Measurements from ENCODE around the gene CHMP4B. TPM values are rescaled to one million over a fixed set of nuclear protein-coding genes. Genes with fewer than 3 reads are reported as not detected.

The CHMP4B gene
- total and polyA plus RNA-seq, 2 donors (not counting 1 experiment from before 2014, with no cell fraction given) = 62.3 to 83.9 TPM

DNA sequence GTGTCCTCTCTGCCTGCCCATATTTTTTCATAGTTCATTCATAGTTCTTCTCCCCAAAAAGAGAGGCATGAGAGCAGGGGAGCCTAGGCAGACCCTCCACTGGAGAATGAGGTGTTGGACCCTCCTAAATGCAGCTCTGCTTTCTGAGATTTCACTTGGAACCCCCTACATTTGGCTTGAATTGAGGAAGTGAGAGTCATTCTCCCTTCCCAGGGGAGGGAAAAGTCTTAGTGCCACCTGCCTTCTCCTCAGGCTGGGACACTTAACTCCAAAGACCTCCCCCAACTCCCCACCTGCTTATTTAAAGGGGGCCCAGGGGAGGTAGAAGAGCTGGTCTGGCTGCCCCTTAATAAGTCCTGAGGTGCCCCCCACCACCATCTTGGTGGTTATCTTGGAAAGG is 78.2 kb downstream of the CHMP4B start:
- Mint-ChIP-seq H3K9me3 (ENCODE audit: insufficient read depth) (peaks cover 7% of the 10 kb centered on the region), H3K4me1 (peaks cover 4% of the 10 kb centered on the region), H3K4me3 (no peak overlapping the region), H3K27ac (no peak overlapping the region), H3K27me3 (peaks cover 4% of the 10 kb centered on the region)
- Histone ChIP-seq H3K36me3 (replicated peaks in 1 of 2; ENCODE audit: control extremely low read depth in 1 of 2, control insufficient read depth in 1 of 2, extremely low read depth in 1 of 2, insufficient read depth in 2 of 2, low read length in 1 of 2) (no peaks in the 10 kb centered on the region), H3K4me2 (replicated peaks; ENCODE audit: low read depth, low read length, poor library complexity, severe bottlenecking) (no peak overlapping the region), H3K27ac (ENCODE audit: low read length in 2 of 2) (no peak overlapping the region), H3K9ac (ENCODE audit: low read length) (no peak overlapping the region), H2AFZ (ENCODE audit: insufficient read depth, low read depth, low read length, poor library complexity, severe bottlenecking) (no peak overlapping the region), H3K79me2 (ENCODE audit: control insufficient read depth, insufficient read depth, low read length) (no peaks in the 10 kb centered on the region), H3K4me3 (ENCODE audit: control extremely low read depth in 1 of 5, extremely low read depth in 1 of 5, insufficient read depth in 1 of 5, low read depth in 2 of 5, low read length in 4 of 5) (no peak overlapping the region), H4K20me1 (ENCODE audit: control insufficient read depth, insufficient read depth, low read length, poor library complexity, severe bottlenecking) (no peaks in the 10 kb centered on the region), H3K27me3 (replicated peaks in 1 of 4; ENCODE audit: control extremely low read depth in 1 of 4, control insufficient read depth in 3 of 4, insufficient read depth in 4 of 4, low read length in 3 of 4) (no peaks in the 10 kb centered on the region), H3K9me3 (ENCODE audit: control extremely low read depth in 1 of 3, control insufficient read depth in 2 of 3, insufficient read depth in 1 of 3, low read length in 2 of 3) (peaks cover 0 to 9% (median 5%) of the 10 kb centered on the region in 3 donors), H3K4me1 (ENCODE audit: control insufficient read depth in 2 of 2, insufficient read depth in 2 of 2, low read length in 2 of 2) (no peaks in the 10 kb centered on the region)
- no peak for ATAC-seq (ENCODE audit: low read depth)
- POLR2A ChIA-PET = no interaction called here
- CTCF ChIA-PET = no interaction called here
- TF ChIP-seq EZH2 (IDR thresholded peaks at IDR 0.05; ENCODE audit: borderline replicate concordance, insufficient read depth, low read depth, low read length, poor library complexity, severe bottlenecking) = no peak
- TF ChIP-seq, protein P1, sequence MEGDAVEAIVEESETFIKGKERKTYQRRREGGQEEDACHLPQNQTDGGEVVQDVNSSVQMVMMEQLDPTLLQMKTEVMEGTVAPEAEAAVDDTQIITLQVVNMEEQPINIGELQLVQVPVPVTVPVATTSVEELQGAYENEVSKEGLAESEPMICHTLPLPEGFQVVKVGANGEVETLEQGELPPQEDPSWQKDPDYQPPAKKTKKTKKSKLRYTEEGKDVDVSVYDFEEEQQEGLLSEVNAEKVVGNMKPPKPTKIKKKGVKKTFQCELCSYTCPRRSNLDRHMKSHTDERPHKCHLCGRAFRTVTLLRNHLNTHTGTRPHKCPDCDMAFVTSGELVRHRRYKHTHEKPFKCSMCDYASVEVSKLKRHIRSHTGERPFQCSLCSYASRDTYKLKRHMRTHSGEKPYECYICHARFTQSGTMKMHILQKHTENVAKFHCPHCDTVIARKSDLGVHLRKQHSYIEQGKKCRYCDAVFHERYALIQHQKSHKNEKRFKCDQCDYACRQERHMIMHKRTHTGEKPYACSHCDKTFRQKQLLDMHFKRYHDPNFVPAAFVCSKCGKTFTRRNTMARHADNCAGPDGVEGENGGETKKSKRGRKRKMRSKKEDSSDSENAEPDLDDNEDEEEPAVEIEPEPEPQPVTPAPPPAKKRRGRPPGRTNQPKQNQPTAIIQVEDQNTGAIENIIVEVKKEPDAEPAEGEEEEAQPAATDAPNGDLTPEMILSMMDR (IDR thresholded peaks at IDR 0.05) = no peak
- DNase-seq = no peak
- intact Hi-C loops (cut with micrococcal nuclease) = no loop called here

DNA sequence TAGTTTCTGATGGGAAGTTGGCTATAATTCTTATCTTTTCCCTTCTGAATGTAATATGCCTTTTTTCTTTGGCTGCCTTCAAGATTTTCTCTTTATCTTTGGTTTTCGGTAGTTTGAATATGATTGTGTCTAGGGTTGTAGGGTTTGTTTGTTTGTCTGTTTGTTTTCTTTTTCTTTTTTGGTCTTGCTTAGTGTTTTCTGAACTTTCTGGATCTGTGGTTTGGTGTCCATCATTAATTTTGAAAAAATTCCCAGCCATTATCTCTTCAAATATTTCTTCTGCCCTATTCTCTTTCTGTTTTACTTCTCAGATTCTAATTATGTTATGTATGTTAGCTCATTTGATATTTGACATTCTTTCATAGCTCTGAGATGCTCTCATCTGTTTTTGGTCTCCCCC is 79.4 kb downstream of the CHMP4B start:
- Histone ChIP-seq H4K20me1 (ENCODE audit: control insufficient read depth, insufficient read depth, low read length, poor library complexity, severe bottlenecking) (no peaks in the 10 kb centered on the region), H3K79me2 (ENCODE audit: control insufficient read depth, insufficient read depth, low read length) (no peaks in the 10 kb centered on the region), H3K9me3 (ENCODE audit: control extremely low read depth in 1 of 3, control insufficient read depth in 2 of 3, insufficient read depth in 1 of 3, low read length in 2 of 3) (peaks cover 0 to 9% (median 5%) of the 10 kb centered on the region in 3 donors), H3K4me3 (ENCODE audit: control extremely low read depth in 1 of 5, extremely low read depth in 1 of 5, insufficient read depth in 1 of 5, low read depth in 2 of 5, low read length in 4 of 5) (no peak overlapping the region), H3K27me3 (replicated peaks in 1 of 4; ENCODE audit: control extremely low read depth in 1 of 4, control insufficient read depth in 3 of 4, insufficient read depth in 4 of 4, low read length in 3 of 4) (no peaks in the 10 kb centered on the region), H2AFZ (ENCODE audit: insufficient read depth, low read depth, low read length, poor library complexity, severe bottlenecking) (no peak overlapping the region), H3K4me2 (replicated peaks; ENCODE audit: low read depth, low read length, poor library complexity, severe bottlenecking) (no peak overlapping the region), H3K36me3 (replicated peaks in 1 of 2; ENCODE audit: control extremely low read depth in 1 of 2, control insufficient read depth in 1 of 2, extremely low read depth in 1 of 2, insufficient read depth in 2 of 2, low read length in 1 of 2) (no peaks in the 10 kb centered on the region), H3K4me1 (ENCODE audit: control insufficient read depth in 2 of 2, insufficient read depth in 2 of 2, low read length in 2 of 2) (no peaks in the 10 kb centered on the region), H3K27ac (ENCODE audit: low read length in 2 of 2) (no peak overlapping the region), H3K9ac (ENCODE audit: low read length) (no peak overlapping the region)
- ATAC-seq (ENCODE audit: low read depth) = no peak
- no peak for DNase-seq
- Mint-ChIP-seq H3K4me3 (no peak overlapping the region), H3K9me3 (ENCODE audit: insufficient read depth) (peaks cover 7% of the 10 kb centered on the region), H3K27ac (no peak overlapping the region), H3K27me3 (peaks cover 8% of the 10 kb centered on the region), H3K4me1 (no peaks in the 10 kb centered on the region)
- no CpG with 5 or more reads among the region's 1 CpG for WGBS (ENCODE audit: insufficient coverage)
- intact Hi-C loops (cut with micrococcal nuclease) = no loop called here
- ChIA-PET POLR2A (no interaction called here), CTCF (no interaction called here)
- no peak for TF ChIP-seq EZH2 (IDR thresholded peaks at IDR 0.05; ENCODE audit: borderline replicate concordance, insufficient read depth, low read depth, low read length, poor library complexity, severe bottlenecking)
- TF ChIP-seq, protein P1 (IDR thresholded peaks at IDR 0.05) = no peak

Measured in B cell (primary cell).